ENCODE data around the gene MTURN.

Gene MTURN

DNA sequence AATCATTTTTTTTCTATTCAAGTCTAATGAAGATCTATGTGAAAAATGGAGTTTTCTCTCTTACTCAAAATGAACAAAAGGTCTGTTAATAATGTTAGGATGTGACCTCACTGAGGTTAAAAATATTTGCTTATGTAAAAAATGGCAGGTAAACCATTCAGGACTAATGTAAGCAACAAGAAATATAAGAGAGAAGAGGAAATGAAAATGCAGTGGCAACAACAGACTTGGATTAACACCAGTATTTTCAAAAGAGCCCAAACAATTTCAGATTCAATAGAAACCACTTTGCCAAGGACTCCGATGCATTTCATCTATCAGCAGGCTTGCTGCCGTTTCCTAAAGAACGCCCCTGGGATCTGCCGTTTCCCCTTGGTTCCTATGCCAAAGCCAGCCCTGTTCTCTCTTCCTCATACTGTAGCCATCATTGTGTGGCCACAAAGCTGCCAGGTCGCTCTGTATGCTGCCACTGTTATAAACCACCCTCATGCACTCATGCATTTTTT is 66.4 kb downstream of the MTURN start:
- H3K9me3 ChIP-seq = peaks cover 7% of the 10 kb centered on the region
- H3K36me3 ChIP-seq = no peaks in the 10 kb centered on the region
- H3K27me3 ChIP-seq = no peaks in the 10 kb centered on the region
- H3K27ac ChIP-seq = no peak overlapping the region
- TF ChIP-seq, protein P1, sequence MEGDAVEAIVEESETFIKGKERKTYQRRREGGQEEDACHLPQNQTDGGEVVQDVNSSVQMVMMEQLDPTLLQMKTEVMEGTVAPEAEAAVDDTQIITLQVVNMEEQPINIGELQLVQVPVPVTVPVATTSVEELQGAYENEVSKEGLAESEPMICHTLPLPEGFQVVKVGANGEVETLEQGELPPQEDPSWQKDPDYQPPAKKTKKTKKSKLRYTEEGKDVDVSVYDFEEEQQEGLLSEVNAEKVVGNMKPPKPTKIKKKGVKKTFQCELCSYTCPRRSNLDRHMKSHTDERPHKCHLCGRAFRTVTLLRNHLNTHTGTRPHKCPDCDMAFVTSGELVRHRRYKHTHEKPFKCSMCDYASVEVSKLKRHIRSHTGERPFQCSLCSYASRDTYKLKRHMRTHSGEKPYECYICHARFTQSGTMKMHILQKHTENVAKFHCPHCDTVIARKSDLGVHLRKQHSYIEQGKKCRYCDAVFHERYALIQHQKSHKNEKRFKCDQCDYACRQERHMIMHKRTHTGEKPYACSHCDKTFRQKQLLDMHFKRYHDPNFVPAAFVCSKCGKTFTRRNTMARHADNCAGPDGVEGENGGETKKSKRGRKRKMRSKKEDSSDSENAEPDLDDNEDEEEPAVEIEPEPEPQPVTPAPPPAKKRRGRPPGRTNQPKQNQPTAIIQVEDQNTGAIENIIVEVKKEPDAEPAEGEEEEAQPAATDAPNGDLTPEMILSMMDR (IDR thresholded peaks at IDR 0.05) = no peak
- H3K4me1 ChIP-seq (ENCODE audit: control insufficient read depth in 1 of 2, insufficient read depth in 1 of 2, low read depth in 1 of 2, low read length in 1 of 2) = no peaks in the 10 kb centered on the region
- no peak overlapping the region for H3K4me3 ChIP-seq (ENCODE audit: low read depth in 1 of 2, low read length in 1 of 2)

DNA sequence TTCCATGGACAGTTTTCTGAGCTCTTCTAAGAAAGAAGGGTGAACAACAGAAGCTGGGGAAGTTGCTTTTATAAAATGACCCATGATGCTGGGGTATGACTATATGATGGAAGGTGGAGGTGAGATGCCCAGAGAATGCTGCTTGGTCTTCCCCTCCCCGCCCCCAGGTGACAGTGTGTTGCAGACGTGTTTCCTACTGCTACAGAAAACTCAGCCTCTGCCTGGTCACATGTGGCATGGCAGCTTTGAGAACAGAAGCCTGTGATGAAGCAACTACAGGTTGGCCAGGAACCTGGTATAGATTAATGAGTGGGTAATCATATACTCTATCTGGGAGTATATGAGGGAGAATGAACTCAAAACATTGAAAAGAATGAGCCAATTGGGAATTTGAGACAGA is 67.1 kb downstream of the MTURN start:
- Histone ChIP-seq H3K36me3 (no peaks in the 10 kb centered on the region), H3K27ac (no peak overlapping the region), H3K4me3 (ENCODE audit: low read depth in 1 of 2, low read length in 1 of 2) (no peak overlapping the region), H3K9me3 (peaks cover 5% of the 10 kb centered on the region), H3K27me3 (no peaks in the 10 kb centered on the region), H3K4me1 (ENCODE audit: control insufficient read depth in 1 of 2, insufficient read depth in 1 of 2, low read depth in 1 of 2, low read length in 1 of 2) (no peaks in the 10 kb centered on the region)
- TF ChIP-seq, protein P1 (IDR thresholded peaks at IDR 0.05) = no peak

DNA sequence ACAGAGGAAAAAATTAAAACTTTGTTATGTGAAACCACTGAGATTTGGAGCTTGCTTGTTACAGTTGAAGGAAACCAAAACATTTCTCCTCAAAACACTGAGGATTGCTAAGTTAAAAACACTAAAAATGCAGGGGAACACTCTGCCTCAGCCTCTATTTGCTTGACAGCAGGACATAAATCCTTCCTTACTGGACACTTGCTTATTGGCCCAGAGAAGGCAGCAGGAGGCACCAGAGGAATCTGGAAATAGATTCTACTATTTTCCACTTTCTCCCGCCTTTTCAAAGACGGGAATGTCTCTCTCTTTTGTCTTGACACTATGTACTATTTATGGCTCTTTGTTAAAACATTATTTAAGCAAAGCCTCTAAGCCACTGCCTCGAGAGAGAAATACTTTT is 67.9 kb downstream of the MTURN start:
- H3K27ac ChIP-seq = no peak overlapping the region
- no peaks in the 10 kb centered on the region for H3K4me1 ChIP-seq (ENCODE audit: control insufficient read depth in 1 of 2, insufficient read depth in 1 of 2, low read depth in 1 of 2, low read length in 1 of 2)
- H3K9me3 ChIP-seq = no peaks in the 10 kb centered on the region
- H3K4me3 ChIP-seq (ENCODE audit: low read depth in 1 of 2, low read length in 1 of 2) = no peak overlapping the region
- no peaks in the 10 kb centered on the region for H3K36me3 ChIP-seq
- TF ChIP-seq, protein P1 (IDR thresholded peaks at IDR 0.05) = no peak
- no peaks in the 10 kb centered on the region for H3K27me3 ChIP-seq

DNA sequence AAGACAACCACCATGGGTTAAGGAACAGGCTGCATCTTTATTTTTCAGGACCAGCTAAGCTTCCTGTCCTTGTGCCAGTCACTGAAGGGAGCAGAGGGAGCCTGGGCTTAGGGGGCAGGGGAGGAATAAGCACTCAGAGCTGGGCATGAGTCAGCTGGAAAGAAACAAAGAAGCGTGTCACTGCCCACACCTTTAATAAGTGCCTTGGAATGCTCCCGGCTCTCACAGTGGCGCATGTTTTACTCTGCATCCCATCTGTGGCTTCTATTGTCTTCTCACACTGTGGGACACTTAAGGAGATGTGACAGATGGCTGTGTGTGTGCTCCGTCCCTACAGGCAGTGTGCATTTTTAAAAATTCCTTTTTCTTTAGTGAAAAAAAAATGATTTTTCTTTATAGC is 71.7 kb downstream of the MTURN start:
- H3K27me3 ChIP-seq = no peaks in the 10 kb centered on the region
- H3K4me3 ChIP-seq (ENCODE audit: low read depth in 1 of 2, low read length in 1 of 2) = no peak overlapping the region
- H3K4me1 ChIP-seq (ENCODE audit: control insufficient read depth in 1 of 2, insufficient read depth in 1 of 2, low read depth in 1 of 2, low read length in 1 of 2) = no peaks in the 10 kb centered on the region
- H3K27ac ChIP-seq = no peak overlapping the region
- no peaks in the 10 kb centered on the region for H3K9me3 ChIP-seq
- TF ChIP-seq, protein P1 (IDR thresholded peaks at IDR 0.05) = no peak
- H3K36me3 ChIP-seq = no peaks in the 10 kb centered on the region

DNA sequence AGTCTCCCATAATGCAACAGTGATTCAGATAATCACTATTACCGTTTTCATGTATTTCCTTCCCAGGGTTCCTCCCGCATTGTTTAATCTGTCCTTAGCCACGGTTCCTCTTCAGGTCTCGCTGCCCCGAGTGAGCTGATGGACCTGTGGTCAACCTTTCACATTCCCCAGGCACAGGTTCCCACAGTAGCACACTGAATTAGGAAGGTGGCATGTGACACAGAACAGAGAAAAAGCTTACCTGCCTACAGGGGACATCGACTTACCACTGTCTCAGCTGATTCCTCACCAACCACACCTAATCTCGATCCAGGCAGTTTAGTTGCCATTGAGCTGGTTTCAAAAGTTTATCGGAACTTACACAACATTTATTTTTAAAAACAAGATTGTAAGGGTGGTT is 72.2 kb downstream of the MTURN start:
- Histone ChIP-seq H3K27ac (no peak overlapping the region), H3K9me3 (no peaks in the 10 kb centered on the region), H3K36me3 (no peaks in the 10 kb centered on the region), H3K27me3 (no peaks in the 10 kb centered on the region), H3K4me3 (ENCODE audit: low read depth in 1 of 2, low read length in 1 of 2) (no peak overlapping the region), H3K4me1 (ENCODE audit: control insufficient read depth in 1 of 2, insufficient read depth in 1 of 2, low read depth in 1 of 2, low read length in 1 of 2) (no peaks in the 10 kb centered on the region)
- TF ChIP-seq, protein P1 (IDR thresholded peaks at IDR 0.05) = no peak

DNA sequence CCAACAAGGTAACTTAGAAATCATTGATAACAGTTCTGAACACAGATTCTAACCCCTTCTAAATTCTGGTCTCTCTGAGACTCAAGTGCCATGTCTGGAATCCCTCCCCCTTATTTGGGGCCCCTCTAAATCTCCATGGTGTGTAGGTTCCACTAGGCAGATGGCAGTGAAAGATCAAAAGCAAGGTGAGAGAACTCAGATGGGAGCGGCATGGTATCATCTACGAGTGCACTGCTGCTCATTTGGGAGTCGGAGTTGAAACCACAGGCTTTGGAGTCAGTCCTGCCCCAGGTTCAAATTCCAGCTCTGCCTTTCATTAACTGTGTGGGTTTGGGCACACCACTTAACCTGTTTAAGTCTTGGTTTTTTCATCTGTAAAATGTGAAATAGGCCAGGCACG is 72.6 kb downstream of the MTURN start:
- H3K4me1 ChIP-seq (ENCODE audit: control insufficient read depth in 1 of 2, insufficient read depth in 1 of 2, low read depth in 1 of 2, low read length in 1 of 2) = no peaks in the 10 kb centered on the region

More for the DNA sequence above, 72.6 kb downstream of the MTURN start:
- Histone ChIP-seq H3K4me3 (ENCODE audit: low read depth in 1 of 2, low read length in 1 of 2) (no peak overlapping the region), H3K27me3 (no peaks in the 10 kb centered on the region), H3K27ac (no peak overlapping the region), H3K9me3 (no peaks in the 10 kb centered on the region), H3K36me3 (no peaks in the 10 kb centered on the region)
- TF ChIP-seq, protein P1 (IDR thresholded peaks at IDR 0.05) = no peak

All from neutrophil (primary cell).